ENCODE measurements around the gene GJE1.
"Not testable (repeated sequence)": the region's sequence is repeated elsewhere in the genome, so short reads cannot be mapped to it uniquely, and the experiment has no call there.

The GJE1 gene

GRCh38 chr6:142118925-142119324 is 13.8 kb upstream of the GJE1 start:
- TF ChIP-seq CTCF (IDR thresholded peaks at IDR 0.05; ENCODE audit: low read length) (no peak), EZH2 (IDR thresholded peaks at IDR 0.05; ENCODE audit: borderline replicate concordance, low read length) (no peak)
- H3F3A ChIP-seq (ENCODE audit: insufficient read depth, low read length) = no peaks in the 10 kb centered on the region
- no peak overlapping the region for H2AFZ ChIP-seq (ENCODE audit: low read length)
- H3K27me3 ChIP-seq (ENCODE audit: insufficient read depth, low read length) = no peaks in the 10 kb centered on the region
- H3K9me3 ChIP-seq (ENCODE audit: low read length) = no peaks in the 10 kb centered on the region
- H3K4me3 ChIP-seq (ENCODE audit: low read depth, low read length, poor library complexity, severe bottlenecking) = no peak overlapping the region
- H3K27ac ChIP-seq (ENCODE audit: low read depth, low read length, poor library complexity, severe bottlenecking) = no peak overlapping the region
- no peak overlapping the region for H3K9ac ChIP-seq (ENCODE audit: low read length)
- H3K9me2 ChIP-seq (ENCODE audit: low read depth, low read length) = no peaks in the 10 kb centered on the region
- H3K4me1 ChIP-seq (ENCODE audit: insufficient read depth, low read length, severe bottlenecking) = no peaks in the 10 kb centered on the region
- H3K79me2 ChIP-seq (ENCODE audit: insufficient read depth, low read length) = no peaks in the 10 kb centered on the region
- no peaks in the 10 kb centered on the region for H3K36me3 ChIP-seq (ENCODE audit: insufficient read depth, low read length)
- no peaks in the 10 kb centered on the region for H4K20me1 ChIP-seq (ENCODE audit: insufficient read depth, low read length)
- H3K4me2 ChIP-seq (ENCODE audit: low read length) = no peak overlapping the region

GRCh38 chr6:142121342-142121741 is 11.4 kb upstream of the GJE1 start:
- H3F3A ChIP-seq (ENCODE audit: insufficient read depth, low read length) = no peaks in the 10 kb centered on the region
- H3K9me2 ChIP-seq (ENCODE audit: low read depth, low read length) = no peaks in the 10 kb centered on the region
- H3K4me1 ChIP-seq (ENCODE audit: insufficient read depth, low read length, severe bottlenecking) = no peaks in the 10 kb centered on the region
- H3K4me2 ChIP-seq (ENCODE audit: low read length) = no peak overlapping the region
- no peak overlapping the region for H3K4me3 ChIP-seq (ENCODE audit: low read depth, low read length, poor library complexity, severe bottlenecking)
- no peak for TF ChIP-seq EZH2 (IDR thresholded peaks at IDR 0.05; ENCODE audit: borderline replicate concordance, low read length)
- no peak for TF ChIP-seq CTCF (IDR thresholded peaks at IDR 0.05; ENCODE audit: low read length)
- no peak overlapping the region for H3K9ac ChIP-seq (ENCODE audit: low read length)
- H3K79me2 ChIP-seq (ENCODE audit: insufficient read depth, low read length) = no peaks in the 10 kb centered on the region
- H3K9me3 ChIP-seq (ENCODE audit: low read length) = no peaks in the 10 kb centered on the region
- no peaks in the 10 kb centered on the region for H3K27me3 ChIP-seq (ENCODE audit: insufficient read depth, low read length)
- no peaks in the 10 kb centered on the region for H3K36me3 ChIP-seq (ENCODE audit: insufficient read depth, low read length)
- no peaks in the 10 kb centered on the region for H4K20me1 ChIP-seq (ENCODE audit: insufficient read depth, low read length)
- H3K27ac ChIP-seq (ENCODE audit: low read depth, low read length, poor library complexity, severe bottlenecking) = no peak overlapping the region
- H2AFZ ChIP-seq (ENCODE audit: low read length) = no peak overlapping the region

GRCh38 chr6:142130814-142131213 is 1.9 kb upstream of the GJE1 start:
- no peaks in the 10 kb centered on the region for H3K4me1 ChIP-seq (ENCODE audit: insufficient read depth, low read length, severe bottlenecking)
- TF ChIP-seq EZH2 (IDR thresholded peaks at IDR 0.05; ENCODE audit: borderline replicate concordance, low read length) = no peak
- H3K36me3 ChIP-seq (ENCODE audit: insufficient read depth, low read length) = no peaks in the 10 kb centered on the region
- H3K27me3 ChIP-seq (ENCODE audit: insufficient read depth, low read length) = no peaks in the 10 kb centered on the region
- H3F3A ChIP-seq (ENCODE audit: insufficient read depth, low read length) = no peaks in the 10 kb centered on the region
- no peaks in the 10 kb centered on the region for H3K9me2 ChIP-seq (ENCODE audit: low read depth, low read length)
- H3K4me2 ChIP-seq (ENCODE audit: low read length) = no peak overlapping the region
- no peak overlapping the region for H2AFZ ChIP-seq (ENCODE audit: low read length)
- no peaks in the 10 kb centered on the region for H3K79me2 ChIP-seq (ENCODE audit: insufficient read depth, low read length)
- no peaks in the 10 kb centered on the region for H3K9me3 ChIP-seq (ENCODE audit: low read length)
- no peak overlapping the region for H3K9ac ChIP-seq (ENCODE audit: low read length)
- no peak overlapping the region for H3K4me3 ChIP-seq (ENCODE audit: low read depth, low read length, poor library complexity, severe bottlenecking)
- no peak overlapping the region for H3K27ac ChIP-seq (ENCODE audit: low read depth, low read length, poor library complexity, severe bottlenecking)
- H4K20me1 ChIP-seq (ENCODE audit: insufficient read depth, low read length) = no peaks in the 10 kb centered on the region

GRCh38 chr6:142138876-142139275 is 6.2 kb downstream of the GJE1 start:
- no peak overlapping the region for H3K9ac ChIP-seq (ENCODE audit: low read length)
- H4K20me1 ChIP-seq (ENCODE audit: insufficient read depth, low read length) = no peaks in the 10 kb centered on the region
- TF ChIP-seq EZH2 (IDR thresholded peaks at IDR 0.05; ENCODE audit: borderline replicate concordance, low read length) (no peak), CTCF (IDR thresholded peaks at IDR 0.05; ENCODE audit: low read length) (no peak)
- no peak overlapping the region for H3K4me2 ChIP-seq (ENCODE audit: low read length)
- no peaks in the 10 kb centered on the region for H3K4me1 ChIP-seq (ENCODE audit: insufficient read depth, low read length, severe bottlenecking)
- H3K27ac ChIP-seq (ENCODE audit: low read depth, low read length, poor library complexity, severe bottlenecking) = no peak overlapping the region
- H3K36me3 ChIP-seq (ENCODE audit: insufficient read depth, low read length) = no peaks in the 10 kb centered on the region
- H3K9me3 ChIP-seq (ENCODE audit: low read length) = no peaks in the 10 kb centered on the region
- H3K4me3 ChIP-seq (ENCODE audit: low read depth, low read length, poor library complexity, severe bottlenecking) = no peak overlapping the region
- no peaks in the 10 kb centered on the region for H3K9me2 ChIP-seq (ENCODE audit: low read depth, low read length)
- no peaks in the 10 kb centered on the region for H3K79me2 ChIP-seq (ENCODE audit: insufficient read depth, low read length)
- no peak overlapping the region for H2AFZ ChIP-seq (ENCODE audit: low read length)
- H3F3A ChIP-seq (ENCODE audit: insufficient read depth, low read length) = no peaks in the 10 kb centered on the region
- no peaks in the 10 kb centered on the region for H3K27me3 ChIP-seq (ENCODE audit: insufficient read depth, low read length)

GRCh38 chr6:142141531-142141930 is 8.8 kb downstream of the GJE1 start:
- not testable (repeated sequence) for H3K9me3 ChIP-seq (ENCODE audit: low read length); H3K79me2 ChIP-seq (ENCODE audit: insufficient read depth, low read length); H3K27me3 ChIP-seq (ENCODE audit: insufficient read depth, low read length); H3K9me2 ChIP-seq (ENCODE audit: low read depth, low read length); H3K4me3 ChIP-seq (ENCODE audit: low read depth, low read length, poor library complexity, severe bottlenecking); H3K4me1 ChIP-seq (ENCODE audit: insufficient read depth, low read length, severe bottlenecking); H3K4me2 ChIP-seq (ENCODE audit: low read length); H3F3A ChIP-seq (ENCODE audit: insufficient read depth, low read length); H3K36me3 ChIP-seq (ENCODE audit: insufficient read depth, low read length); H2AFZ ChIP-seq (ENCODE audit: low read length); H3K27ac ChIP-seq (ENCODE audit: low read depth, low read length, poor library complexity, severe bottlenecking); H3K9ac ChIP-seq (ENCODE audit: low read length); H4K20me1 ChIP-seq (ENCODE audit: insufficient read depth, low read length)

All from OCI-LY1 (cell line).